ENCODE data around the gene CTTN. TPM values are rescaled to one million over a fixed set of nuclear protein-coding genes. Genes with fewer than 3 reads are reported as not detected.

The CTTN gene
- total RNA-seq, 1 donor from 2014 or later: 227 TPM

DNA sequence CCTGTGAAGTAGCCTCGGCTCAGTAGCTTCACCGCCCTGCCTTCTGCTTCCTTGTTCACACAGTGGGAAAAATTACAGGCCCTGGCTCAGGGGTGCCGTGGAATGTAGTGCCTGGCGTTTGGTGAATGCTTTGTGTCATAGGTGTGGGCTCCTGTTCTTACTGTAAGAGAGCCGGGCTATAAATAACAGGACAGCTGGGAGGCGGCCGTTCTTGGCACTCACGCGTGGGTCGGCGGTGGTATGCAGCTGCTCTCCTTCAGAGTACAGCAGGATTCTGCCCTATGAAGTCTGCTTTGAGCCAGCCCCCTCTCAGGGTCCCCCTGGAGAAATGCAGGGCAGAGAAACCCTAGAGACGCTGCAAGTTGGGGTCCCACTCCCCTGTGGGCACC, 84.2 kb downstream of the CTTN start:
- Histone ChIP-seq H3K36me3 (no peaks in the 10 kb centered on the region), H3K4me1 (no peaks in the 10 kb centered on the region), H3K27ac (no peak overlapping the region), H3K9me3 (no peaks in the 10 kb centered on the region), H3K27me3 (no peaks in the 10 kb centered on the region), H3K4me3 (no peak overlapping the region)
- TF ChIP-seq POLR2AphosphoS5 (IDR thresholded peaks at IDR 0.05; ENCODE audit: insufficient read depth in 1 of 2, low read depth in 1 of 2): no peak
- no peak for TF ChIP-seq POLR2A (IDR thresholded peaks at IDR 0.05)
- TF ChIP-seq, protein P1, sequence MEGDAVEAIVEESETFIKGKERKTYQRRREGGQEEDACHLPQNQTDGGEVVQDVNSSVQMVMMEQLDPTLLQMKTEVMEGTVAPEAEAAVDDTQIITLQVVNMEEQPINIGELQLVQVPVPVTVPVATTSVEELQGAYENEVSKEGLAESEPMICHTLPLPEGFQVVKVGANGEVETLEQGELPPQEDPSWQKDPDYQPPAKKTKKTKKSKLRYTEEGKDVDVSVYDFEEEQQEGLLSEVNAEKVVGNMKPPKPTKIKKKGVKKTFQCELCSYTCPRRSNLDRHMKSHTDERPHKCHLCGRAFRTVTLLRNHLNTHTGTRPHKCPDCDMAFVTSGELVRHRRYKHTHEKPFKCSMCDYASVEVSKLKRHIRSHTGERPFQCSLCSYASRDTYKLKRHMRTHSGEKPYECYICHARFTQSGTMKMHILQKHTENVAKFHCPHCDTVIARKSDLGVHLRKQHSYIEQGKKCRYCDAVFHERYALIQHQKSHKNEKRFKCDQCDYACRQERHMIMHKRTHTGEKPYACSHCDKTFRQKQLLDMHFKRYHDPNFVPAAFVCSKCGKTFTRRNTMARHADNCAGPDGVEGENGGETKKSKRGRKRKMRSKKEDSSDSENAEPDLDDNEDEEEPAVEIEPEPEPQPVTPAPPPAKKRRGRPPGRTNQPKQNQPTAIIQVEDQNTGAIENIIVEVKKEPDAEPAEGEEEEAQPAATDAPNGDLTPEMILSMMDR (IDR thresholded peaks at IDR 0.05): no peak
- intact Hi-C loops (cut with DNase I): no loop called here
- no peak for DNase-seq (ENCODE audit: extremely low spot score in 2 of 2)

DNA sequence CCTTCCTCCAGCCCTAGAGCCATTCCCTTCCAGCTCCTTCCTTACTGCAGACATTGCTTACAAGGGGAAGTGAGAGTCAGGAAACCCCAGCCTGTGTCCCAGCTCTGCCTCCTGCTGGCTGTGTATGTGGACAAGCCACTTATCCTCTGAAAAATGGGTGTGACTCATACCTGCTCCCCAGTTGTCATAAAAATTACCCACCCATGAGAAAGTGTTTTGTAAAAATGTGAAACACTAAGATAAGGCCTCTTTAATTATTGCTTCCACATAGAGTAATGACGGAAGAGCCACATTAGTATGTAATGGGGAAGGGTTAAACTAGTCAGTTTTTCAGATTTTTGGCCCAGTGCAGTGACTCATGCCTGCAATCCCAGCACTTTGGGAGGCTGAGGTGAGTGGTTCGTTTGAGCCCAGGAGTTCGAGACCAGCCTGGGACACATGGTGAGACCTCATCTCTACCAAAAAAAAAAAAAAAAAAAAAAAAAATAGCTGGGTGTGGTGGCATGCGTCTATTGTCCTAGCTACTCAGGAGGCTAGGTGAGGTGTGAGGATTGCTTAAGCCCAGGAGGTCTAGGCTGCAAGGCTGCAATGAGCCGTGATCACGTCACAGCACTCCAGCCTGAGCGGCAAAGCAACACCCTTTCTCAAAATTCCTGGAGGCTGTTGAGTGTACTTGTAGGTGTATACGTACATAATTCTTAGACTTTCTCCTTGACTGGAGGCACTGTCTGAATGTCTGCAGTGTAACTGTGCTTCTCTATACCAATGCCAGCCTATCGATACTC, 84.9 kb downstream of the CTTN start:
- H3K27ac ChIP-seq: no peak overlapping the region
- no peaks in the 10 kb centered on the region for H3K4me1 ChIP-seq
- intact Hi-C loops (cut with DNase I): no loop called here

GRCh38 chr11:70483917-70484316, 85.6 kb downstream of the CTTN start:
- DNase-seq (ENCODE audit: extremely low spot score in 2 of 2): no peak
- no peaks in the 10 kb centered on the region for H3K27me3 ChIP-seq
- H3K9me3 ChIP-seq: no peaks in the 10 kb centered on the region
- H3K36me3 ChIP-seq: no peaks in the 10 kb centered on the region
- intact Hi-C loops (cut with DNase I): no loop called here
- H3K27ac ChIP-seq: no peak overlapping the region
- H3K4me1 ChIP-seq: no peaks in the 10 kb centered on the region
- no peak for TF ChIP-seq POLR2A (IDR thresholded peaks at IDR 0.05)
- TF ChIP-seq, protein P1 (IDR thresholded peaks at IDR 0.05): no peak
- no peak overlapping the region for H3K4me3 ChIP-seq

More for the DNA sequence above, 84.9 kb downstream of the CTTN start:
- DNase-seq (ENCODE audit: extremely low spot score in 2 of 2): no peak
- TF ChIP-seq, protein P1 (IDR thresholded peaks at IDR 0.05): no peak
- TF ChIP-seq POLR2AphosphoS5 (IDR thresholded peaks at IDR 0.05; ENCODE audit: insufficient read depth in 1 of 2, low read depth in 1 of 2) (no peak), POLR2A (IDR thresholded peaks at IDR 0.05) (no peak)
- Histone ChIP-seq H3K4me3 (no peak overlapping the region), H3K27me3 (no peaks in the 10 kb centered on the region), H3K9me3 (no peaks in the 10 kb centered on the region), H3K36me3 (no peaks in the 10 kb centered on the region)

GRCh38 chr11:70485326-70486025, 87.1 kb downstream of the CTTN start:
- Histone ChIP-seq H3K27ac (no peak overlapping the region), H3K4me1 (no peaks in the 10 kb centered on the region), H3K9me3 (no peaks in the 10 kb centered on the region), H3K4me3 (no peak overlapping the region), H3K27me3 (no peaks in the 10 kb centered on the region), H3K36me3 (no peaks in the 10 kb centered on the region)
- DNase-seq (ENCODE audit: extremely low spot score in 2 of 2): no peak
- intact Hi-C loops (cut with DNase I): no loop called here
- TF ChIP-seq, protein P1 (IDR thresholded peaks at IDR 0.05): no peak
- TF ChIP-seq POLR2AphosphoS5 (IDR thresholded peaks at IDR 0.05; ENCODE audit: insufficient read depth in 1 of 2, low read depth in 1 of 2) (no peak), POLR2A (IDR thresholded peaks at IDR 0.05) (no peak)

- intact Hi-C loops (cut with DNase I): no loop called here
- Histone ChIP-seq H3K27me3 (no peaks in the 10 kb centered on the region), H3K36me3 (no peaks in the 10 kb centered on the region), H3K27ac (no peak overlapping the region), H3K4me1 (no peaks in the 10 kb centered on the region), H3K9me3 (no peaks in the 10 kb centered on the region), H3K4me3 (no peak overlapping the region)
- no peak for TF ChIP-seq POLR2AphosphoS5 (IDR thresholded peaks at IDR 0.05; ENCODE audit: insufficient read depth in 1 of 2, low read depth in 1 of 2)
- TF ChIP-seq POLR2A (IDR thresholded peaks at IDR 0.05): no peak
- TF ChIP-seq, protein P1 (IDR thresholded peaks at IDR 0.05): no peak
- DNase-seq (ENCODE audit: extremely low spot score in 2 of 2): no peak
These were observed 87.7 kb downstream of the CTTN start for GRCh38 chr11:70486026-70486415.
